Measurements from ENCODE around the gene YPEL1. TPM values are rescaled to one million over a fixed set of nuclear protein-coding genes. Genes with fewer than 3 reads are reported as not detected.
A peak's percentile ranks its signal among the peaks of the same experiment; 100 is the strongest.

Gene YPEL1
- total RNA-seq, 1 donor from 2014 or later = 8.2 TPM

Small RNA genes within 50 kb of the gene (microRNA-seq; reads per million reads assigned to microRNA genes)
- gene MIR130B (240 reads per million, percentile 67 among the genes with 10 or more reads in this experiment), gene MIR301B (not detected)

Other genes starting within 250 kb of the YPEL1 start
- 0.36 TPM for gene RIMBP3C, start 184.3 kb downstream of the YPEL1 start, total RNA-seq
- gene UBE2L3, start 168.1 kb downstream of the YPEL1 start, total RNA-seq = 40.8 TPM
- gene YDJC, start 105.8 kb downstream of the YPEL1 start, total RNA-seq = 7.0 TPM
- gene CCDC116, start 103.0 kb downstream of the YPEL1 start, total RNA-seq = 0.89 TPM
- gene SDF2L1, start 93.5 kb downstream of the YPEL1 start, total RNA-seq = 21.8 TPM
- gene PPIL2, start 69.8 kb downstream of the YPEL1 start, total RNA-seq = 31.9 TPM
- gene MAPK1, start 131.9 kb upstream of the YPEL1 start, total RNA-seq = 135 TPM
- 95.5 TPM for gene PPM1F, start 217.1 kb upstream of the YPEL1 start, total RNA-seq
- 37.0 TPM for gene TOP3B, start 247.0 kb upstream of the YPEL1 start, total RNA-seq

Data from sciatic nerve (tissue), 1 donor.